GM21786 (cell line): ENCODE data around the gene GALNT15.

ENCODE experiments used
- ATAC-seq: cut with Tn5 transposase; IDR thresholded peaks from one replicate; pipeline ENCODE4 v1.9.1; 2021; ENCODE audit not compliant: unreplicated experiment

GALNT15 gene

GRCh38 chr3:16279010-16279801, 104.7 kb downstream of the GALNT15 start:
- no peak for ATAC-seq

GRCh38 chr3:16280671-16281070, 106.2 kb downstream of the GALNT15 start:
- ATAC-seq = no peak
